ENCODE measurements around the gene TYRP1. TPM values are rescaled to one million over a fixed set of nuclear protein-coding genes. Genes with fewer than 3 reads are reported as not detected.

The TYRP1 gene
- total RNA-seq, 1 donor from 2014 or later: not detected

DNA sequence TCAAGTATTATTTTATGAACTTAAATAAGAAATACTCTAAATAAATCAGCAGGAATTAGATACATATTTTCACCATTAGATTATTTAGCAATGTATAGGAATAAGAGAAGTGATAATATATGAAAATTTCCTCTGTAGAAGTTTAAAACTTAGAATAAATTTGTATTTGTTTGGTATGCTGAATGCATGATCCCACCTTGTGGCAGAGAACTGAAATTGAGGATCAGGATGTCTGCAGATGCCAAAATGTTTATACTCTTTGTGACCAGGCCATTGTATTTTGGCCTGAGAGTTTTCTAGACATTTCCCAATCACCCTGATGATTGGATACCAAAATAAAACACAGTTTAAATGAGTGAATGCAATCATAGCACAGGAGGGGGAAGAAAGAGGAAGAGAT lies 6.3 kb downstream of the TYRP1 start:
- H3K4me3 Mint-ChIP-seq: no peak overlapping the region
- H3K27me3 Mint-ChIP-seq: no peaks in the 10 kb centered on the region
- H3K4me1 Mint-ChIP-seq: no peaks in the 10 kb centered on the region
- intact Hi-C loops (cut with micrococcal nuclease): no loop called here
- H3K36me3 Mint-ChIP-seq (ENCODE audit: low read depth): no peaks in the 10 kb centered on the region
- peaks cover 4% of the 10 kb centered on the region for H3K9me3 Mint-ChIP-seq
- no peak overlapping the region for H3K27ac Mint-ChIP-seq
- TF ChIP-seq, protein P1, sequence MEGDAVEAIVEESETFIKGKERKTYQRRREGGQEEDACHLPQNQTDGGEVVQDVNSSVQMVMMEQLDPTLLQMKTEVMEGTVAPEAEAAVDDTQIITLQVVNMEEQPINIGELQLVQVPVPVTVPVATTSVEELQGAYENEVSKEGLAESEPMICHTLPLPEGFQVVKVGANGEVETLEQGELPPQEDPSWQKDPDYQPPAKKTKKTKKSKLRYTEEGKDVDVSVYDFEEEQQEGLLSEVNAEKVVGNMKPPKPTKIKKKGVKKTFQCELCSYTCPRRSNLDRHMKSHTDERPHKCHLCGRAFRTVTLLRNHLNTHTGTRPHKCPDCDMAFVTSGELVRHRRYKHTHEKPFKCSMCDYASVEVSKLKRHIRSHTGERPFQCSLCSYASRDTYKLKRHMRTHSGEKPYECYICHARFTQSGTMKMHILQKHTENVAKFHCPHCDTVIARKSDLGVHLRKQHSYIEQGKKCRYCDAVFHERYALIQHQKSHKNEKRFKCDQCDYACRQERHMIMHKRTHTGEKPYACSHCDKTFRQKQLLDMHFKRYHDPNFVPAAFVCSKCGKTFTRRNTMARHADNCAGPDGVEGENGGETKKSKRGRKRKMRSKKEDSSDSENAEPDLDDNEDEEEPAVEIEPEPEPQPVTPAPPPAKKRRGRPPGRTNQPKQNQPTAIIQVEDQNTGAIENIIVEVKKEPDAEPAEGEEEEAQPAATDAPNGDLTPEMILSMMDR (IDR thresholded peaks at IDR 0.05): no peak
- CTCF ChIA-PET: no interaction called here
- DNase-seq (no peak), ATAC-seq (ENCODE audit: low read depth) (no peak)
- POLR2A ChIA-PET: no interaction called here

DNA sequence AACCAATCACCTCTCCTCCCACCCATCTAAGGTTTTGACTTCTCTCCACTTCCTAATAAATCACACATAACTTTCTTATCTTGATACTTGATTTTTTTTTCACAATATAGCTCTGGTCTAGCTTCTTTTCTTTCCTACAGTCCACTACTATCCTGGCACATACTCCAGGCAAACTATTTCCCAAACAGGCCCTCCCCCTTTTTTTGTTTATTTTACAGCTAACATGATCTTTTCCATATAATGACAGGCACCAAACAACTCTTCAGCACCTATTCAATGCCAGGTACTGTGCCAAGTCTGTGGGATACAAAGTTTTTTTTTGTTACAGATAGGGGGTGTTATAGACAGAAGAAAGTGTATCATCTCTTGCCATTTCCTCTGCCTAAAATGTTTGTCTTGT lies 7.9 kb downstream of the TYRP1 start:
- no peak for ATAC-seq (ENCODE audit: low read depth)
- no peak overlapping the region for H3K27ac Mint-ChIP-seq
- peaks cover 3% of the 10 kb centered on the region for H3K9me3 Mint-ChIP-seq
- no peaks in the 10 kb centered on the region for H3K27me3 Mint-ChIP-seq
- no peaks in the 10 kb centered on the region for H3K36me3 Mint-ChIP-seq (ENCODE audit: low read depth)
- no peaks in the 10 kb centered on the region for H3K4me1 Mint-ChIP-seq
- no peak overlapping the region for H3K4me3 Mint-ChIP-seq
- TF ChIP-seq, protein P1 (IDR thresholded peaks at IDR 0.05): no peak
- CTCF ChIA-PET: no interaction called here
- POLR2A ChIA-PET: no interaction called here
- DNase-seq: no peak
- intact Hi-C loops (cut with micrococcal nuclease): no loop called here

DNA sequence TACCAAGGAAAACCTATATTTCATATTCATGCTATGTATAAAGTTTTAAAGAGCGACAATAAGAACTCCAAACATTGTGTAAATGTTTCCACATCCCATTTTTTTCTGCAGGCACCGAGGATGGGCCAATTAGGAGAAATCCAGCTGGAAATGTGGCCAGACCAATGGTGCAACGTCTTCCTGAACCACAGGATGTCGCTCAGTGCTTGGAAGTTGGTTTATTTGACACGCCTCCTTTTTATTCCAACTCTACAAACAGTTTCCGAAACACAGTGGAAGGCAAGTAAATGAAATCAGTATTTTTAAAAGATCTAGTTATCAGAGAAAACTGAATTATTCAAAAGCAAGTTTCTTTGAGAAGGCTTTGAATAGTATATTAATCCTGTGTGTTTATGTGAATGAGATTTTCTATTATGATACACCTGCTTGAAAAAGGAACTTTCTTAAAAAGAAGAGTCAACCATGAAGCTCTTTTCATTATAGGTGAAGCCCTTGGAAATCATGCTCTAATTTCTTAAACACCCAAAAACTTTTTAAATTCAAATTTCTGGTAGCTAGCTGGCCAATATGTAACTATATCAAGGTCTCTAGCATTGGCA lies 9.1 kb downstream of the TYRP1 start:
- H3K36me3 Mint-ChIP-seq (ENCODE audit: low read depth): no peaks in the 10 kb centered on the region
- ChIA-PET CTCF (no interaction called here), POLR2A (no interaction called here)
- H3K27me3 Mint-ChIP-seq: no peaks in the 10 kb centered on the region
- intact Hi-C loops (cut with micrococcal nuclease): no loop called here
- ATAC-seq (ENCODE audit: low read depth): no peak
- H3K9me3 Mint-ChIP-seq: peaks cover 2% of the 10 kb centered on the region
- H3K4me1 Mint-ChIP-seq: no peaks in the 10 kb centered on the region
- TF ChIP-seq, protein P1 (IDR thresholded peaks at IDR 0.05): no peak
- no peak overlapping the region for H3K27ac Mint-ChIP-seq
- H3K4me3 Mint-ChIP-seq: no peak overlapping the region
- DNase-seq: no peak

DNA sequence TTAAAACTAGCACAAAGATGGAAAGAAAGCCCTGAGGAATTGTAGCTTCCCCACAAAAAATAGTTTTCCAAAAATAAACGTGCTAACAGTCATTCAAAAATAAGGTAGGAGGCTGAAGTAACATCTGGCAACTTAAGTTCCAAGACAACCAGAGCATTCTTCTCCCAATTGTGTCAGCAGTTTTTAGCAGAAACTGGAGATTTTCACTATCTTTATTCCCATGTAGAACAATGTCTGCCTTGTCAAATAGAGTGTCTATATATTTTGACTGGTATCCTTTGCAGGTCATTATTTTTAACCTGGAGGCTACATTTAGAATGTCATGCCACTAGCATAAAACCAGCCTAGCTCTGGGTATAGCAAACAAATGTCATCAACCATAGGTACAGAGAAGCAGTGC lies 10.8 kb downstream of the TYRP1 start:
- ChIA-PET CTCF (no interaction called here), POLR2A (no interaction called here)
- Mint-ChIP-seq H3K4me1 (no peaks in the 10 kb centered on the region), H3K27ac (no peak overlapping the region), H3K4me3 (no peak overlapping the region), H3K27me3 (no peaks in the 10 kb centered on the region), H3K36me3 (ENCODE audit: low read depth) (no peaks in the 10 kb centered on the region), H3K9me3 (peaks cover 4% of the 10 kb centered on the region)
- intact Hi-C loops (cut with micrococcal nuclease): no loop called here
- no peak for ATAC-seq (ENCODE audit: low read depth)
- TF ChIP-seq, protein P1 (IDR thresholded peaks at IDR 0.05): no peak
- DNase-seq: no peak

DNA sequence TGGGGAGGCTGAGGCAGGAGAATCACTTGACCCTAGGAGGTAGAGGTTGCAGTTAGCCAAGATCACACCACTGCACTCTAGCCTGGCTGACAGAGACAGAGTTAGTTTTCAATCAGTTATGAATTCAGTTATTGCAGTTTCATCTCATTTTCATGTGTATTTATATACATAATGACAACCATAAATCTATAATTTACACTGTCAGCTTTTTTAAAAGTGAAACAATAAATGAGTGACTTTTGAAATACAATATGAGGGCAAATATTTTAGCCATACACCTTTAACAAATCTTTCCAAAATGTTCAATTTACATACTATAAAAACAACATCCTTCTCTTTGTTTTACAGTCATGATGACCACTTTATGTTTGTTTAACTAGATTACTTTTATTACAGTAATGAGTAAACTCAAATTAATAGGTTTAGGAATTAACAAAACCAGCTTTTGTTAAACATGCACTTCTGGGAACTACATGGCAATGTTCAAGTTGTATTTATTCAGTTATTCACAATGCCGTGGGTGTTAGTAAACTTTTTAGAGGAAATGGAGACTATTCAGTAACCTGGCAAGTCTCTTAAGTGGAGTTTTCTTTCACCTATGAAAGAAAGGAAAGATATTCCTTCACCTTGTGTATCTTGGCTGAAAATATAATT lies 12.7 kb downstream of the TYRP1 start:
- Mint-ChIP-seq H3K27ac (no peak overlapping the region), H3K4me1 (no peaks in the 10 kb centered on the region), H3K4me3 (no peak overlapping the region), H3K36me3 (ENCODE audit: low read depth) (no peaks in the 10 kb centered on the region), H3K27me3 (no peaks in the 10 kb centered on the region), H3K9me3 (peaks cover 6% of the 10 kb centered on the region)
- ATAC-seq (ENCODE audit: low read depth): no peak
- CTCF ChIA-PET: no interaction called here
- TF ChIP-seq, protein P1 (IDR thresholded peaks at IDR 0.05): no peak
- POLR2A ChIA-PET: no interaction called here
- intact Hi-C loops (cut with micrococcal nuclease): no loop called here
- DNase-seq: no peak
